Breast epithelium (tissue), 4 donors: ENCODE results near the gene EPS8. TPM values are rescaled to one million over a fixed set of nuclear protein-coding genes. Genes with fewer than 3 reads are reported as not detected.
A peak's percentile ranks its signal among the peaks of the same experiment; 100 is the strongest.

Experiments used
- DNase-seq, 2 donors: peaks; one replicate each; pipeline ENCODE4 v3.0.0-alpha.2; 2019; ENCODE audit warnings: low spot score in 2 of 2
- H3K27ac ChIP-seq, 2 donors: fragments of 200-600 bp; sonication (generic) in 1 of 2; one replicate each; pipeline ENCODE4 v1.5.1; 2016 to 2019; ENCODE audit warnings: mild to moderate bottlenecking in 1 of 2
- H3K27me3 ChIP-seq, 2 donors: fragments of 200-600 bp; sonication (generic) in 1 of 2; one replicate each; pipeline versions ENCODE4 v1.5.1 to v1.6.0; 2017 to 2019; ENCODE audit warnings: control low read depth in 1 of 2, mild to moderate bottlenecking in 1 of 2
- H3K36me3 ChIP-seq: fragments of 200-600 bp; one replicate; pipeline ENCODE4 v1.5.1; 2019
- H3K4me1 ChIP-seq, 2 donors: fragments of 200-600 bp; sonication (generic); one replicate each; pipeline ENCODE4 v1.5.1; 2016 to 2019; ENCODE audit warnings: control low read depth in 1 of 2
- H3K4me3 ChIP-seq, 3 donors: fragments of 200-600 bp; sonication (generic); 1 replicate in 2 of 3; 2 replicates in 1 of 3; pipeline ENCODE4 v1.5.1; 2016 to 2019; ENCODE audit warnings: mild to moderate bottlenecking in 3 of 3, moderate library complexity in 2 of 3
- H3K9me3 ChIP-seq, 2 donors: fragments of 200-600 bp; sonication (generic) in 1 of 2; one replicate each; pipeline ENCODE4 v1.5.1; 2016 to 2019; ENCODE audit warnings: control low read depth in 1 of 2
- POLR2A ChIP-seq: fragments of 450-650 bp; IDR thresholded peaks from one replicate; pipeline ENCODE4 v1.6.1; 2016; ENCODE audit warnings: antibody characterized with exemption, mild to moderate bottlenecking, moderate library complexity
- POLR2AphosphoS5 ChIP-seq, 3 donors: sonication (generic); formaldehyde crosslinking; IDR thresholded peaks; one replicate each; pipeline ENCODE4 v1.6.1; 2017; ENCODE audit warnings: antibody characterized with exemption in 3 of 3
- intact Hi-C: fragments of 100-400 bp; cut with DNase I; formaldehyde crosslinking; loops from one replicate; pipeline ENCODE4 v1.15.1; 2023; ENCODE audit warnings: low total_unique reads
- total RNA-seq, 3 donors: library from RNA; depleted of rRNA; stranded (reverse); fragments of >200 nt; gene quantifications; one replicate each; pipeline ENCODE4 v1.1.0, GENCODE V29; 2016
- TF ChIP-seq, protein P1 (sequence below), 3 donors: fragments of 450-650 bp; IDR thresholded peaks; one replicate each; pipeline ENCODE4 v1.5.1; 2016 to 2017; ENCODE audit warnings: antibody characterized with exemption in 3 of 3, mild to moderate bottlenecking in 3 of 3, moderate library complexity in 3 of 3

EPS8 gene
- total RNA-seq, 3 donors from 2014 or later, result 137 to 244 (median 168) TPM

DNA sequence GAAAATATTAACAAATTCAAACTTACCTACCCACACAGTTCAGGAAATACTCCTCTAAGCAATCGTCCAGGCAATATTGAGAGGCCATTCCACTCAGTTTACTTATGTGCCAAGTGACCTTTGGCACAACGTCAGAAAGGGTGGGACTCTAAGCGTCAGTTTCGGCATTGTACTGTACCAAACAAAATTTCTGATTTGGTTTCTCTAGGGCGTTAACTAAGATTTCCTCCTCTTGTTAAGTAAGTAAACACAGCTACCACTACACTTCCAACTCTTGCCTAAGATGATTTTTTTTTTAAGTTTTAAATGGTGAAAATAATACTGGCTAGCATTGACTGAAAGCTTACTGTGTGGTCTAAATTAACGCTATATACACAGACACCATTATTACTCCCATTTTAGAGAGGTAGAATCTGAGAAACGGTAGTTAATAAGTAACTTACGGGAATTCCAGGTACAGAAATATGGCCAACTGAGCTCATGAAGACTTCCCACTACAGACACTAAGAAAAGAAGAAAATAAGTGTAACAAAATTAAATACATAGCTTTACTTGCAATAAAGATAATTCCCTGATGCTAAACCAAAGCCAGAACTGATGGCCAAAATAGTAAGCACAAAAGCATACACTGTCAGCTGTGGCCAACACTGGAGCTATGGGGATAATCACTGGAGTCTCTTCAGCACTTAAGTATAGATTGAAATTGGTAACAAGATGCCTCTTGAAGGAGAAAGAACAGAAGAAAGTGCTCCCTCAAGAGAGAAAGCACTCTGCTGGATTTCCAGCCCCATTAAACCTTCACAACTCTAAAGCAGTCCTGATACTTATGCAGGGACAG, 76.1 kb downstream of the EPS8 start:
- DNase-seq, result no peak
- no peaks in the 10 kb centered on the region for H3K9me3 ChIP-seq
- H3K36me3 ChIP-seq, result no peaks in the 10 kb centered on the region
- H3K27me3 ChIP-seq, result no peaks in the 10 kb centered on the region
- peaks cover 0 to 10% of the 10 kb centered on the region in 2 donors for H3K4me1 ChIP-seq
- peak overlapping the region; percentile 19 to 57 for H3K27ac ChIP-seq
- no peak for TF ChIP-seq POLR2A
- TF ChIP-seq, protein P1, sequence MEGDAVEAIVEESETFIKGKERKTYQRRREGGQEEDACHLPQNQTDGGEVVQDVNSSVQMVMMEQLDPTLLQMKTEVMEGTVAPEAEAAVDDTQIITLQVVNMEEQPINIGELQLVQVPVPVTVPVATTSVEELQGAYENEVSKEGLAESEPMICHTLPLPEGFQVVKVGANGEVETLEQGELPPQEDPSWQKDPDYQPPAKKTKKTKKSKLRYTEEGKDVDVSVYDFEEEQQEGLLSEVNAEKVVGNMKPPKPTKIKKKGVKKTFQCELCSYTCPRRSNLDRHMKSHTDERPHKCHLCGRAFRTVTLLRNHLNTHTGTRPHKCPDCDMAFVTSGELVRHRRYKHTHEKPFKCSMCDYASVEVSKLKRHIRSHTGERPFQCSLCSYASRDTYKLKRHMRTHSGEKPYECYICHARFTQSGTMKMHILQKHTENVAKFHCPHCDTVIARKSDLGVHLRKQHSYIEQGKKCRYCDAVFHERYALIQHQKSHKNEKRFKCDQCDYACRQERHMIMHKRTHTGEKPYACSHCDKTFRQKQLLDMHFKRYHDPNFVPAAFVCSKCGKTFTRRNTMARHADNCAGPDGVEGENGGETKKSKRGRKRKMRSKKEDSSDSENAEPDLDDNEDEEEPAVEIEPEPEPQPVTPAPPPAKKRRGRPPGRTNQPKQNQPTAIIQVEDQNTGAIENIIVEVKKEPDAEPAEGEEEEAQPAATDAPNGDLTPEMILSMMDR (IDR thresholded peaks at IDR 0.05), result no peak
- no peak for TF ChIP-seq POLR2AphosphoS5 (IDR thresholded peaks at IDR 0.05)
- H3K4me3 ChIP-seq, result peak overlapping the region in 2 of 3 donors; percentile 9 to 12
- intact Hi-C loops, result no loop called here

DNA sequence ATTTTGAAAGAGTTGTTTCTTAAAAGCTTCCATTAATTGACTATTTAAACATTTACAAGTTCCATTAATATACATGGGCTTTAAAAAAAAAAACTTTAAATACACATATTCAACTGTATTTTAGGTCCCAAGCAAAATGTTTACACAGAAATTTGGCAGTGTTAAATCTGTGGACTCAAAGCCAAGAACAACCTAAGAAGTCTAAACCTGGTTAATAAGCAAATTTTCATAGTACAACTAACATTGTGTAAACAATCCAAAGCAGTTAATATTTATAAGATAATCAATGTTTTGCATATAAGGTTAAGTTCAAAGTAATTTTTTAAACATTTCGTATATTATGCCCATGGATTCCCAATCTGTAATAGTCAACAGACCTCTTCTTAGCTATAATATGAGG, 77.0 kb downstream of the EPS8 start:
- no peaks in the 10 kb centered on the region for H3K27me3 ChIP-seq
- no peaks in the 10 kb centered on the region for H3K9me3 ChIP-seq
- H3K4me3 ChIP-seq, result peak overlapping the region in 2 of 3 donors; percentile 9 to 12
- peak overlapping the region; percentile 19 to 57 for H3K27ac ChIP-seq
- H3K4me1 ChIP-seq, result peaks cover 0 to 10% of the 10 kb centered on the region in 2 donors
- H3K36me3 ChIP-seq, result no peaks in the 10 kb centered on the region
- TF ChIP-seq POLR2A, result no peak
- TF ChIP-seq, protein P1 (IDR thresholded peaks at IDR 0.05), result no peak
- intact Hi-C loops, result no loop called here
- DNase-seq, result no peak

DNA sequence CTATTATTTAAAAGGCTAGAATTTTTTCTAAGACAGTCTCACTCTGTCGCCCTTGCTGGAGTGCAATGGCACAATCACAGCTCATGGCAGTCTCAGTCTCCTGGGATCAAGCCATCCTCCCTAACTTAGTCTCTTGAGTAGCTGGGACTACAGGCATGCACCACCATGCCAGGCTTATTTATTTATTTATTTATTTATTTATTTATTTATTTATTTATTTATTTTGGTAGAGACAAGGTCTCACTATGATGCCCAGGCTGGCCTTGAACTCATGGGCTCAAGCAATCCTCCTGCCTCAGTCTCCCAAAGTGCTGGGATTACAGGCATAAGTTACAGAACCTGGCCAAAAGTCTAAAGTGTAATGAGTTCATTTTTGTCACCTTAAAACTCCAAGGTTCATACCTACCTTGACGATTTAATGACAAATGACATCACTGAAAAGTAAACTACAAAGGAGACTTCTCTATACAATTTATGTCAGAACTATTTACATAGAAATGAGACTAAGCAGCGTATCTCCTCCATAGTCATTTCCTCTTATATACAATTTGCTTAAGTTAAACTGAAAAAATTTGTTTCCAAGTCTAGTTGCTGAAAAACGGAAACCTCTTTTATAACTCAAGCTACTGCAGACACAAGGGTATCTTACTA, 78.2 kb downstream of the EPS8 start:
- Histone ChIP-seq H3K27me3 (no peaks in the 10 kb centered on the region), H3K27ac (no peak overlapping the region), H3K4me1 (peaks cover 0 to 5% of the 10 kb centered on the region in 2 donors), H3K9me3 (no peaks in the 10 kb centered on the region), H3K4me3 (no peak overlapping the region), H3K36me3 (no peaks in the 10 kb centered on the region)
- intact Hi-C loops, result no loop called here
- TF ChIP-seq POLR2A, result no peak
- no peak for TF ChIP-seq POLR2AphosphoS5 (IDR thresholded peaks at IDR 0.05)
- TF ChIP-seq, protein P1 (IDR thresholded peaks at IDR 0.05), result no peak
- DNase-seq, result no peak

DNA sequence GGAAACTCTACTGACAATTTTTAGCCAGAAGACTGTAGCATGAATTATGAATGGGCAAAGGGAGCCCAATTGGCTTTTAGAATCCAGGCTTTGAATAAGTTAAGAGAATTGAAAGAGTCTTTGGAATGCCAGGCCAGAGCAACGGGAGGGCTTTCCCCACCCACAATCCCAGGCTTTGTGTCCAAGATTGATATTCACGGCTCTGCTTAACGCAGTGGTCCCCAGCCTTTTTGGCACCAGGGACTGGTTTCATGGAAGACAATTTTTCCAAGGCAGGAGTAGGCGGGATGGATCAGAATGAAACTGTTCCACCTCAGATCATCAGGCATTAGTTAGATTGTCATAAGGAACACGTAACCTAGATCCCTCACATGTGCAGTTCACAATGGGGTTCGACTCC, 79.6 kb downstream of the EPS8 start:
- Histone ChIP-seq H3K36me3 (no peaks in the 10 kb centered on the region), H3K4me1 (no peaks in the 10 kb centered on the region), H3K27me3 (no peaks in the 10 kb centered on the region), H3K4me3 (no peak overlapping the region), H3K27ac (no peak overlapping the region), H3K9me3 (no peaks in the 10 kb centered on the region)
- no peak for DNase-seq
- intact Hi-C loops, result no loop called here
- TF ChIP-seq, protein P1 (IDR thresholded peaks at IDR 0.05), result no peak
- no peak for TF ChIP-seq POLR2A
- no peak for TF ChIP-seq POLR2AphosphoS5 (IDR thresholded peaks at IDR 0.05)

DNA sequence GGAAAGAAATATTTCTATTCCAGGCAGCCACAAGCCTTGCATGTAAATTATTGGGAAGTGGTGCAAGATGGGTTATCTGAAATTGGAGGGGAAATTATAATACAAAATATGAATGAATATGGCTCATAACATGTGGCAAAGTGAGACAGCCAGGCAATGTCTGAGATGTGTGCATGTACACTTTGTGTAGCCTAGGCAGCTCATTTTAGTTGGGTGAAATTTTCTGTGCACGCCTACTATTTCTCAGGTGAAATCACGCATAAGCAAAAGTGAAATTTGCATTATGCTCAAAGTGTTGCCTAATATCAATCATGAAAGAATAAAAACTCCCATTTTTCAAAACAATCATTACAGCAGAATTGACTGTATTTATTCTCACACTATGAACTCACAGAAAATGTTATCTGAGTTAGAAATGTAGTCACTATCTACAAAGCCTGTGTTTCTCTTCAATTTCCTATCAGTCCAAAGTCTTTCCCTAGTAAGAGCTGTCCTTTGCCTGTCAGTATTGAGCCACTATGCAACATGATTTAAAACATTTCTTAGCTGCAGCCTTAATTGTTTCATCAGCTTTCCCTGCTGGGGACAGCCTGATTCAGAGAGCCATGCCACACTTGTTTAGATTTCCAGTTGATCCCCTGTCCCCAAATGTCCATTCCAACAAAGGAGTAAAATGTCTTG, 80.7 kb downstream of the EPS8 start:
- Histone ChIP-seq H3K36me3 (no peaks in the 10 kb centered on the region), H3K4me1 (no peaks in the 10 kb centered on the region), H3K4me3 (no peak overlapping the region), H3K27me3 (no peaks in the 10 kb centered on the region), H3K9me3 (no peaks in the 10 kb centered on the region), H3K27ac (no peak overlapping the region)
- no peak for DNase-seq
- intact Hi-C loops, result no loop called here
- TF ChIP-seq, protein P1 (IDR thresholded peaks at IDR 0.05), result no peak
- TF ChIP-seq POLR2AphosphoS5 (IDR thresholded peaks at IDR 0.05) (no peak), POLR2A (no peak)
